GM12801 (cell line): ENCODE data around the gene SKI.

Experiments
- CTCF ChIP-seq: IDR thresholded peaks from one replicate; pipeline ENCODE4 v1.5.1; 2011; ENCODE audit warnings: control low read depth; ENCODE audit not compliant: insufficient read length; ENCODE audit errors: extremely low read depth

SKI gene

GRCh38 chr1:2320760-2321667 is 92.9 kb downstream of the SKI start:
- TF ChIP-seq CTCF, result no peak

DNA sequence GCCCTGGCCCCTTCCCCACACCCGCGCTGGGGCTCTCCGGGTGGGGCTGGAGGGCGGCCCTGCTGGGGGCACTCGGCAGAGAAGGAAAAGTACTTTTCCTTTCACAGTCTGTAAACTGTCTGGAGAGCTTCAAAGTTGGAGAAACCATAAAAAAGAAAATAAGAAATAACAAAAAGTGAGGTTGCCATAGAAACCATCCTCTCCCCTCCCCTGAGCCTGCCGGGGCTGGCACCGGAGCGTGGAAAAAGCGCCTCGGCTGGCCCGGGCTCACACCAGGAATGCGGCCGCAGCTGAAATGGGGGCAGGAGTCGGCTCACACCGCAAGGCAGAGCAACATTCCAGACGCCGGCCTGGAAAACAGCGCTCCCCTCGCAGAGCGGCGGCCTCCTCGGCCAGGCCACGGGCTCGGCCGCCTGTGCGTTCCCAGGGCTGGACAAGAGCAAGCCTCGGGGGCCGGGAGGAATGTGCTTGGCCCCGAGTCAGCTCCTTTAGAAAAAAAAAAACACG is 94.0 kb downstream of the SKI start:
- TF ChIP-seq CTCF, result no peak

GRCh38 chr1:2322581-2323211 is 94.6 kb downstream of the SKI start:
- no peak for TF ChIP-seq CTCF

DNA sequence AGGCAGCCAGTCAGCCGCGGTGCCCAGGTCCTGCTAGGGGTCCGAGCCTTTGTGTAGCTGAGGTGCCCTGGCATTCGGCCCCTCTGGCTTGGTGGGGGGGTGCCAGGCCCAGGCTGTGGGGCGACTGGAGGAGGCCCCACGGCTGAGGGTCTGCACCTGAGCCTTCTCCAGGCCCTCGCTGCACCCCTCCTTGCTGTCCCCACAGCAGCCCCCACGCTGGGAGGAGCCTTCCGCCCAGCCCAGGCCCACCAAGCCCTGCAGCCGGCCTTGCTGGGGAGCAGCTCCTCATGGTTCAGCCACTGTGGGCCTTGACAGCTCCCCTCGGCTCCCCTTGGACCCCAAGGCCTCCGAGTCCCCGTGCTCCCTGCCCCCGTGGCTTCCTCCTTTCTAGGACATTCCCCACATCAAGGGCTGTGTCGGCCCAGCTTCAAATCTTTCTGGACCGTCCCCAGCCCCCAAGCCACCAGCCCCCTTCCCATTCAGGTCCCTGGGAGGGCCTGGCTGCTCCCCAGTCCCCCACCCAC is 95.4 kb downstream of the SKI start:
- TF ChIP-seq CTCF, result no peak

GRCh38 chr1:2324553-2325366 is 96.6 kb downstream of the SKI start:
- no peak for TF ChIP-seq CTCF

GRCh38 chr1:2326524-2326923 is 98.4 kb downstream of the SKI start:
- TF ChIP-seq CTCF, result no peak

- TF ChIP-seq CTCF, result no peak
Observed at GRCh38 chr1:2327841-2328240, 99.7 kb downstream of the SKI start.
